MM.1S (cell line): ENCODE measurements around the gene SLC4A8.

Source experiments
- DNase-seq: peaks from one replicate; pipeline ENCODE4 v3.0.0-alpha.2; 2015
- H2AFZ ChIP-seq: fragments of 300-600 bp; sonication (generic); 2 replicates; pipeline ENCODE4 v1.6.0; 2016; ENCODE audit warnings: antibody characterized with exemption, low read length
- H3F3A ChIP-seq: fragments of 300-600 bp; sonication (generic); 2 replicates; pipeline ENCODE4 v1.6.1; 2016; ENCODE audit warnings: mild to moderate bottlenecking, antibody characterized with exemption, low read length, moderate library complexity, mixed read lengths; ENCODE audit not compliant: insufficient read depth
- H3K27ac ChIP-seq: fragments of 300-600 bp; sonication (generic); 2 replicates; pipeline ENCODE4 v1.5.1; 2016; ENCODE audit warnings: mild to moderate bottlenecking, low read length
- H3K27me3 ChIP-seq: fragments of 300-600 bp; sonication (generic); replicated peaks from 2 replicates; pipeline ENCODE4 v1.6.0; 2016; ENCODE audit warnings: low read length; ENCODE audit not compliant: insufficient read depth
- H3K36me3 ChIP-seq: fragments of 300-600 bp; sonication (generic); replicated peaks from 2 replicates; pipeline ENCODE4 v1.6.1; 2016; ENCODE audit warnings: mild to moderate bottlenecking, low read length, mixed read lengths; ENCODE audit not compliant: insufficient read depth
- H3K4me1 ChIP-seq: fragments of 300-600 bp; sonication (generic); 2 replicates; pipeline ENCODE4 v1.6.1; 2016; ENCODE audit warnings: low read length, mixed read lengths
- H3K4me2 ChIP-seq: fragments of 300-600 bp; sonication (generic); 2 replicates; pipeline ENCODE4 v1.6.0; 2016; ENCODE audit warnings: low read depth, low read length
- H3K4me3 ChIP-seq: fragments of 300-600 bp; sonication (generic); 2 replicates; pipeline ENCODE4 v1.5.1; 2016; ENCODE audit warnings: low read length, mixed read lengths
- H3K79me2 ChIP-seq: fragments of 300-600 bp; sonication (generic); 2 replicates; pipeline ENCODE4 v1.6.1; 2016; ENCODE audit warnings: mixed run types, low read length, mixed read lengths
- H3K9ac ChIP-seq: fragments of 300-600 bp; sonication (generic); 2 replicates; pipeline ENCODE4 v1.6.1; 2016; ENCODE audit warnings: low read length, mixed read lengths
- H3K9me2 ChIP-seq: fragments of 300-600 bp; sonication (generic); replicated peaks from 2 replicates; pipeline ENCODE4 v1.6.1; 2016; ENCODE audit warnings: mild to moderate bottlenecking, low read length, mixed read lengths; ENCODE audit not compliant: insufficient read depth
- H3K9me3 ChIP-seq: fragments of 300-600 bp; sonication (generic); replicated peaks from 2 replicates; pipeline ENCODE4 v1.6.1; 2016; ENCODE audit warnings: mild to moderate bottlenecking, low read length, mixed read lengths; ENCODE audit not compliant: insufficient read depth
- H4K20me1 ChIP-seq: fragments of 300-600 bp; sonication (generic); 2 replicates; pipeline ENCODE4 v1.6.1; 2016; ENCODE audit warnings: mild to moderate bottlenecking, low read length, moderate library complexity, mixed read lengths; ENCODE audit not compliant: insufficient read depth
- EZH2 ChIP-seq: fragments of 300-600 bp; sonication (generic); optimal IDR thresholded peaks from 2 replicates; pipeline ENCODE3; 2017; ENCODE audit warnings: low read depth, mild to moderate bottlenecking, antibody characterized with exemption, low read length, mixed read lengths
- EZH2phosphoT487 ChIP-seq: fragments of 300-600 bp; sonication (generic); IDR thresholded peaks from 2 replicates; pipeline ENCODE4 v1.6.1; 2018; ENCODE audit warnings: antibody characterized with exemption, low read length
- TF ChIP-seq, protein P1 (sequence below): fragments of 300-600 bp; sonication (generic); IDR thresholded peaks from 2 replicates; pipeline ENCODE4 v1.5.1; 2016; ENCODE audit warnings: antibody characterized with exemption, low read length, mixed read lengths

The SLC4A8 gene

DNA sequence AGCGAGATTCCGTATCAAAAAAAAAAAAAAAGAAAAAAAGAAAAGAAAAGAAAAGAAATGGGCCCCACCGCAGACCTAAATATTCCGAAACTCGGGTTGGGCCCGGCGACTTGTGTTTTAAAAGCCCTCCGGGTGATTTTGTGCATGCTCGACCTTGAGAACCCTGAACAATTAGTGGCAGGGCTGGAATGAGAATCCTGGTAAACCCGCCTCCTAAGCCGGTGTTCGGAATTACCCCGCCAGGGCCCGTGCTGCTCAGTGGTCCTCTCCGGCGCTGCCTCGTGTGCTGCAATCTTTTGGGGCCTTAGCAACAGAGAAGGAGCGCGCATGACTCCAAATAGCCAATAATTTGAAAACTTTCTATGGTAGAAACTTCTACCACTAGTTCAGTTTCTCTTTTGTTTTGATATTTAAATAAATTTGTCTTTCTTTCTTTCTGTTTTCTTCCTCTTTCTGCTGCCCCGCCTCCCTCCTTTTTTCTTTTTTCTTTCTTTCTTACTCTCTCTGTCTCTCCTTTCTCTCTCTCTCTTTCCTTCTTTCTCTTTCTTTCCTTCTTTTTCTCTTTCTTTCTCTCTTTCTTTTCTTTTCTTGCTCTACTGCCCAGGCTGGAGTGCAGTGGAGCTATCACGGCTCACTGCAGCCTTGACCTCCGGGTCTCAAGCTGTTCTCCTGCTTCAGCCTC, 31.9 kb upstream of the SLC4A8 start:
- no peaks in the 10 kb centered on the region for H3K9me3 ChIP-seq
- peak overlapping the region; percentile 87 for H3K4me3 ChIP-seq
- peak overlapping the region; percentile 74; the same call in 1 of the 2 replicates for H3K4me2 ChIP-seq
- H3K36me3 ChIP-seq, result no peaks in the 10 kb centered on the region
- peak; percentile 66 for DNase-seq
- H2AFZ ChIP-seq, result peak overlapping the region; percentile 53
- H3K9ac ChIP-seq, result peak overlapping the region; percentile 68; the same call in 1 of the 2 replicates
- H3K9me2 ChIP-seq, result no peaks in the 10 kb centered on the region
- no peaks in the 10 kb centered on the region for H4K20me1 ChIP-seq
- peaks cover 6% of the 10 kb centered on the region for H3K4me1 ChIP-seq
- H3F3A ChIP-seq, result peaks cover 9% of the 10 kb centered on the region
- H3K27me3 ChIP-seq, result no peaks in the 10 kb centered on the region; the same call in 1 of the 2 replicates
- TF ChIP-seq, protein P1, sequence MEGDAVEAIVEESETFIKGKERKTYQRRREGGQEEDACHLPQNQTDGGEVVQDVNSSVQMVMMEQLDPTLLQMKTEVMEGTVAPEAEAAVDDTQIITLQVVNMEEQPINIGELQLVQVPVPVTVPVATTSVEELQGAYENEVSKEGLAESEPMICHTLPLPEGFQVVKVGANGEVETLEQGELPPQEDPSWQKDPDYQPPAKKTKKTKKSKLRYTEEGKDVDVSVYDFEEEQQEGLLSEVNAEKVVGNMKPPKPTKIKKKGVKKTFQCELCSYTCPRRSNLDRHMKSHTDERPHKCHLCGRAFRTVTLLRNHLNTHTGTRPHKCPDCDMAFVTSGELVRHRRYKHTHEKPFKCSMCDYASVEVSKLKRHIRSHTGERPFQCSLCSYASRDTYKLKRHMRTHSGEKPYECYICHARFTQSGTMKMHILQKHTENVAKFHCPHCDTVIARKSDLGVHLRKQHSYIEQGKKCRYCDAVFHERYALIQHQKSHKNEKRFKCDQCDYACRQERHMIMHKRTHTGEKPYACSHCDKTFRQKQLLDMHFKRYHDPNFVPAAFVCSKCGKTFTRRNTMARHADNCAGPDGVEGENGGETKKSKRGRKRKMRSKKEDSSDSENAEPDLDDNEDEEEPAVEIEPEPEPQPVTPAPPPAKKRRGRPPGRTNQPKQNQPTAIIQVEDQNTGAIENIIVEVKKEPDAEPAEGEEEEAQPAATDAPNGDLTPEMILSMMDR, result no peak
- TF ChIP-seq EZH2 (no peak), EZH2phosphoT487 (no peak)
- H3K27ac ChIP-seq, result peak overlapping the region; percentile 46; the same call in 1 of the 2 replicates
- no peaks in the 10 kb centered on the region for H3K79me2 ChIP-seq

DNA sequence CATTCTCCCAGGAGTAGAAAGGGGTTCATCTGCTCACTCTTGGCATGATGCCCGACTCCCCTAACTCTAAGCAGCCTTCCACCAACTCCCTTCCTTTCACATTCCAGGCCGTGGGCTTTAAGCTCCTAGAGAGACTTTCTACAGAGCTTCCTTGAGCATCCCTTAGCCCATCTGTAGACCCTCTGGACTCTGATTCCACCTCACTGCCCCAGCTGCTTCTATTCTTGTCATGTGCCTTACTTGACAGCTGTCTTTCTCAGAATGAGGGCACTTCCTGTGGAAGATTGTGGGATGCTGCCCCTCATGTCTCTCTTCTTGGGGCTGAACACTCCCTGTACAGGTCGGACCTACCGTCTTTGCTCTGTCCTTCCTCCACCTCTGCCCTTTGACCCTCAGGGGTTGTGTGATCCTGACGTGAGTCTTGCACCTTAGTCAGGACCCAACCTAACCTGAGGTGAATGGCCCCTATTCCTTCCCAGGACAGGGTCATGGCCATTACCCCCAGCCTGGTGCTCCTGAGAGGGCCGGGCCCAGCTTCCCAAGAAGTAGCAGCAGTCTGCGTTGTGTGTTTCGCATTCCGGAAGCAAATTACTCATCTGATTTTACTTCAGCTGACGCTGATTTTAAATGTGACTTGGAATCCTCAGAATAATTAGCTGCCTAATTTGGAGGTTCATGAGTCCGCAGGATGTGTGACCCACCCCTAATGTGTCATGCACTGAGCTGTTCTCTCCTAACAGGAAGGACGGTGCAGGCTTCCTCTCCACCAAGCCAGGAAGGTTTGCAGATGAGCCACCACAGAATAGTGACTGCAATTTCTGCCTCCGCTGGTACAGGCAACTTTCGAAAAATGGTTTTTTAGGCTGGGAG, 30.7 kb upstream of the SLC4A8 start:
- H3K36me3 ChIP-seq, result no peaks in the 10 kb centered on the region
- H3K9me3 ChIP-seq, result no peaks in the 10 kb centered on the region
- peaks cover 6% of the 10 kb centered on the region for H3K4me1 ChIP-seq
- no peak overlapping the region for H3K4me3 ChIP-seq
- H3F3A ChIP-seq, result peaks cover 9% of the 10 kb centered on the region
- no peak overlapping the region for H3K27ac ChIP-seq
- no peak overlapping the region for H3K4me2 ChIP-seq
- H3K9ac ChIP-seq, result no peak overlapping the region
- H3K27me3 ChIP-seq, result no peaks in the 10 kb centered on the region; the same call in 1 of the 2 replicates
- no peaks in the 10 kb centered on the region for H4K20me1 ChIP-seq
- H2AFZ ChIP-seq, result no peak overlapping the region
- H3K79me2 ChIP-seq, result no peaks in the 10 kb centered on the region
- TF ChIP-seq EZH2phosphoT487, result no peak
- TF ChIP-seq EZH2, result no peak
- TF ChIP-seq, protein P1, result no peak
- no peaks in the 10 kb centered on the region for H3K9me2 ChIP-seq
- no peak for DNase-seq

DNA sequence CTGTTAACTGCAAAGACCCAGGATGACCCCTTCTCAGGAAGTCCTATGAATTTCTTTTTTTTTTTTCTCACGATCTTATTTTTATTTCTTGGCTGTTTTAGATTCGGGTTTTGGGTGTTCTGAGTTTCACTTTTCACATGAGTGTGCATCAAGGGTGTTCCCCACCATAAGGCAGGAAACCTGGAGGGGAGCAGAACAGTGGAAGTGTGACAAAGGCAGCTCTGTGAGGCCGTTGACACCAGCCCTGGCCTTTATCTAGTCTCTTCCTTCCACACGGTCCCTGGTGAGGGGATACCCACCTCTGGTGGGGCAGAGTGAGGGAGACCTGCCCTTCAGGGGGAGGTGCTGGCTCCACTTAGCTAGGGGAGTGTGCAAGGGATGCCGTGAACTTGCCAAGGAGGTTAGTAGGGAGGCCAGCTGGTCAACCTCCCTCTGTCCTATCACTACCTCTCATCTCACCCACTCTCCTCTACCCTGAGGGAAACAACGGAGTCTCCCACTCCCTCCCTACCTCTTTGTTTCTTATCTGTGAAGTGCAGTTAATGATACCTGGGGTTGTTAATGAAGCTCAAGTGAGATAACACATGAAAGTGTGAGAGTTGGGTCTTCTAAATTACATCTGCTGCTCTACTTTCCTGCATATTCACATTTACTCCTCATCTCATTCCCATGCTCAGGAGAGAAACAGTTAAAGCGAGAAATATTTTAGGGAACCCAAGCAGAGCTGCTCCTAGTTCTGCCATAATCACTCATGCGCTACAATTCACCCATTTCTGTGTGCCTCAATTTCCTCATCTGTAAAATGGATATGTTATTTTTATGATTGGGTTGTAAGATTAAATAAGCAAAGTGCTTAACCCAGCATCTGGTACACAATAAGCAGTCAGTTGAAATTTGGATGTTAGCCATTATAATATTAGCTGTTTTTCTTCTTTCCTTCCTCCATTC, 29.1 kb upstream of the SLC4A8 start:
- DNase-seq, result no peak
- H3K27ac ChIP-seq, result no peak overlapping the region
- H3K4me3 ChIP-seq, result no peak overlapping the region
- no peak overlapping the region for H3K9ac ChIP-seq
- H3K9me3 ChIP-seq, result no peaks in the 10 kb centered on the region
- no peaks in the 10 kb centered on the region for H3K36me3 ChIP-seq
- peaks cover 6% of the 10 kb centered on the region for H3K4me1 ChIP-seq
- peak overlapping the region; percentile 25; the same call in 1 of the 2 replicates for H3K4me2 ChIP-seq
- peaks cover 9% of the 10 kb centered on the region for H3F3A ChIP-seq
- no peak overlapping the region for H2AFZ ChIP-seq
- no peaks in the 10 kb centered on the region for H3K9me2 ChIP-seq
- H3K27me3 ChIP-seq, result no peaks in the 10 kb centered on the region; the same call in 1 of the 2 replicates
- H4K20me1 ChIP-seq, result no peaks in the 10 kb centered on the region
- no peaks in the 10 kb centered on the region for H3K79me2 ChIP-seq
- TF ChIP-seq EZH2, result no peak
